ENCODE results near the gene NAALADL2. TPM values are rescaled to one million over a fixed set of nuclear protein-coding genes. Genes with fewer than 3 reads are reported as not detected.

The NAALADL2 gene
- total and polyA plus RNA-seq, 3 donors from 2014 or later = 5.4 to 15.6 (median 6.0) TPM

DNA sequence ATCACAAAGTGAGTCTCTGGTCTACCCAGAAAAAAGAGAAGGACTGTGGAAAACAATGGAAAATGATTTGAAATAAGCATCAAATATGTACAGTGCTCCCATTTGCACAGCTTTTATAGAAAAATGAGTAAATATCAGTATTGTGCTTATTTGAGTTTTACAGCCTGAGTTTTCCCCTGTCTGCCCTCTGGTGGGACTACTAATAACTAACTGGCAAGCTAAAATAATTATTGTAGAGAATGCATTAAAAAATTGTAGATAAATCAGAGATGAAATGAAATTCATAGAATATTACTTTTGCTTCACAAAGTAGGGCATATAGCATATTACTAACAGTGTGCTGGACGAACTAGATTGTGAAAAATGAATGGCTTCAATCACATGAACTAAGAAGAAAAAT lies 287.1 kb downstream of the NAALADL2 start:
- Histone ChIP-seq H3K4me3 (no peak overlapping the region), H3K27me3 (no peaks in the 10 kb centered on the region), H3K9me3 (no peaks in the 10 kb centered on the region), H3K4me1 (no peaks in the 10 kb centered on the region), H3K27ac (no peak overlapping the region), H3K36me3 (ENCODE audit: low read depth, missing control alignments) (no peaks in the 10 kb centered on the region)
- no peak for TF ChIP-seq CTCF (IDR thresholded peaks at IDR 0.05)
- TF ChIP-seq POLR2A (IDR thresholded peaks at IDR 0.05) = no peak
- intact Hi-C loops (cut with DNase I; ENCODE audit: low total_unique reads) = no loop called here
- 84 to 89% methylated on average over 1 of the region's 1 CpG for WGBS, 2 donors
- no peak for DNase-seq

GRCh38 chr3:175149675-175150074 lies 290.5 kb downstream of the NAALADL2 start:
- no peaks in the 10 kb centered on the region for H3K27me3 ChIP-seq
- no peak overlapping the region for H3K27ac ChIP-seq
- intact Hi-C loops (cut with DNase I; ENCODE audit: low total_unique reads) = no loop called here
- H3K36me3 ChIP-seq (ENCODE audit: low read depth, missing control alignments) = no peaks in the 10 kb centered on the region
- no peaks in the 10 kb centered on the region for H3K9me3 ChIP-seq
- WGBS, 2 donors = 83 to 93% methylated on average over 4 of the region's 4 CpGs
- TF ChIP-seq CTCF (IDR thresholded peaks at IDR 0.05) = no peak
- no peak for TF ChIP-seq POLR2A (IDR thresholded peaks at IDR 0.05)
- H3K4me1 ChIP-seq = no peaks in the 10 kb centered on the region
- no peak for DNase-seq
- no peak overlapping the region for H3K4me3 ChIP-seq

DNA sequence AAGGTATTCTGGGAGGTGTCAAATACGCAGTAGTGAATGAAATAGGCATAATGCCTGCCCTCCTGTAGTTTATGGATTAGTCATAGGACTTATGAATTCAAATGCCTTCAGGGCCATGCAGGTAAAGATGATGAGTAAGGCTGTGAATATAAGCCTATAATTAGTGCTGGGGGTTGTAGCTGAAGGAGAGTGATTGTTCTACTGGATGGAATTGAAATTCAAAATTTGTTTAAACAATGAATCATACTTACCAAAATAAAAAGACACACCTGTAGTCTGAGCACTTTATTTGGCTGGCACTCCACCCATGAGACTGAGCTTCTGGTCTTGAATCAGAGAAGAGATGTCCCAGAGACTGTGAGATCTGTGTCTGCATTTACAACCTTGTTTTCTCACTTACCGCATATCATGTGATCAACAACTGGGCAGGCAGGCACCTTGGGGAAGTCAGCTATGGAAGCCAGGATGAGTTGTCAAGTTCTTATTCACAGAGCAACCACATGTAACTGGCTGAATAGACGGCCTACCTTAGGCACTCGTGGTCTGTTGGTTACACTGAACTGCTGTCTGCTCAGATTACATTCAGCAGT lies 291.8 kb downstream of the NAALADL2 start:
- no peaks in the 10 kb centered on the region for H3K36me3 ChIP-seq (ENCODE audit: low read depth, missing control alignments)
- intact Hi-C loops (cut with DNase I; ENCODE audit: low total_unique reads) = no loop called here
- H3K27me3 ChIP-seq = no peaks in the 10 kb centered on the region
- H3K4me1 ChIP-seq = no peaks in the 10 kb centered on the region
- H3K27ac ChIP-seq = no peak overlapping the region
- no peaks in the 10 kb centered on the region for H3K9me3 ChIP-seq
- TF ChIP-seq POLR2A (IDR thresholded peaks at IDR 0.05) = no peak
- no peak for TF ChIP-seq CTCF (IDR thresholded peaks at IDR 0.05)
- 71 to 87% methylated on average over 4 of the region's 4 CpGs for WGBS, 2 donors
- no peak overlapping the region for H3K4me3 ChIP-seq
- no peak for DNase-seq

GRCh38 chr3:175153595-175153994 lies 294.5 kb downstream of the NAALADL2 start:
- Histone ChIP-seq H3K9me3 (no peaks in the 10 kb centered on the region), H3K4me1 (no peaks in the 10 kb centered on the region), H3K27ac (no peak overlapping the region), H3K27me3 (no peaks in the 10 kb centered on the region), H3K36me3 (ENCODE audit: low read depth, missing control alignments) (no peaks in the 10 kb centered on the region), H3K4me3 (no peak overlapping the region)
- intact Hi-C loops (cut with DNase I; ENCODE audit: low total_unique reads) = no loop called here
- WGBS, 2 donors = 91 to 92% methylated on average over 2 of the region's 2 CpGs
- DNase-seq = no peak
- TF ChIP-seq CTCF (IDR thresholded peaks at IDR 0.05) (no peak), POLR2A (IDR thresholded peaks at IDR 0.05) (no peak)

DNA sequence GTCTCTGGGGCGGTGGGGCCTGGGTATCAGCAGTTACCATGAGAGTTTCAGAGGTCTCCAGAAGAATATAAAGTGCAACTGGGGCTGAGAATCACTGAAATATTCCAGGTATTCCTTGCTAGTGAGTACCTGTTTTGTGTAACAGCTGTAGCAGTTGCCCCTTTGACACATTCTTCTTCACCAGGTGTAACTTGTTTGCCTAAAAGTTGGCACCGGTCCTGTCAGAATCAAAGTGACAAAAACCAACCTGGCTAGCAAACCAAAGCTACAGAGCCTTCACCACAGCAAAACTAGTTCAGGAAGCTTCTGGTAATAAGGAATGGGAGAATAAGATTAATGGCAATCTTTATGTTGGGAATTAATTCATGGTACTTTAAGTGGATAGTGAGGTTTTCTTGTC lies 296.0 kb downstream of the NAALADL2 start:
- no peak overlapping the region for H3K27ac ChIP-seq
- DNase-seq = no peak
- no peaks in the 10 kb centered on the region for H3K4me1 ChIP-seq
- no peak for TF ChIP-seq CTCF (IDR thresholded peaks at IDR 0.05)
- TF ChIP-seq POLR2A (IDR thresholded peaks at IDR 0.05) = no peak
- intact Hi-C loops (cut with DNase I; ENCODE audit: low total_unique reads) = no loop called here
- H3K36me3 ChIP-seq (ENCODE audit: low read depth, missing control alignments) = no peaks in the 10 kb centered on the region
- no peaks in the 10 kb centered on the region for H3K9me3 ChIP-seq
- no peak overlapping the region for H3K4me3 ChIP-seq
- no peaks in the 10 kb centered on the region for H3K27me3 ChIP-seq
- 93 to 100% methylated on average over 2 of the region's 2 CpGs for WGBS, 2 donors
